HepG2 (cell line): ENCODE measurements around the gene DLG4. TPM values are rescaled to one million over a fixed set of nuclear protein-coding genes. Genes with fewer than 3 reads are reported as not detected.
A peak's percentile ranks its signal among the peaks of the same experiment; 100 is the strongest.

Experiments used
- AKAP8 ChIP-seq: sonication (generic); formaldehyde crosslinking; IDR thresholded peaks from 2 replicates; pipeline ENCODE4 v1.5.1; 2020; ENCODE audit warnings: mild to moderate bottlenecking, missing genetic modification reagents
- CBFB ChIP-seq: sonication (generic); formaldehyde crosslinking; IDR thresholded peaks from 2 replicates; pipeline ENCODE4 v1.4.0; 2020; ENCODE audit warnings: missing genetic modification reagents
- E2F2 ChIP-seq: sonication (generic); formaldehyde crosslinking; IDR thresholded peaks from 2 replicates; pipeline ENCODE4 v1.4.0; 2020; ENCODE audit warnings: missing genetic modification reagents, borderline replicate concordance
- ELF1 ChIP-seq: sonication (generic); formaldehyde crosslinking; IDR thresholded peaks from 2 replicates; pipeline ENCODE4 v1.4.0; 2020; ENCODE audit warnings: missing genetic modification reagents
- EP300 ChIP-seq, 3 experiments: sonication (generic) in 1 of 3; formaldehyde crosslinking in 1 of 3; IDR thresholded peaks; 2 replicates each; pipeline versions ENCODE4 v1.5.1 to v1.6.1; 2011 to 2020; ENCODE audit warnings: low read depth in 2 of 3, low read length in 2 of 3, borderline replicate concordance in 1 of 3, improper control_type of control experiment in 1 of 3, mild to moderate bottlenecking in 1 of 3, missing genetic modification reagents in 1 of 3, moderate library complexity in 1 of 3
- ERF ChIP-seq: IDR thresholded peaks from 2 replicates; pipeline ENCODE4 v1.6.1; 2018; ENCODE audit warnings: missing biosample characterization, missing genetic modification reagents
- HMG20B ChIP-seq: conservative IDR thresholded peaks from 2 replicates; pipeline ENCODE4 v1.6.1; 2016; ENCODE audit warnings: missing genetic modification reagents, missing compliant biosample characterization
- HNF4A ChIP-seq: sonication (generic); formaldehyde crosslinking; IDR thresholded peaks from 2 replicates; pipeline ENCODE4 v1.4.0; 2020; ENCODE audit warnings: missing genetic modification reagents
- MED1 ChIP-seq: sonication (generic); formaldehyde crosslinking; IDR thresholded peaks from 2 replicates; pipeline ENCODE4 v1.4.0; 2020; ENCODE audit warnings: missing genetic modification reagents
- MIER2 ChIP-seq: IDR thresholded peaks from 2 replicates; pipeline ENCODE4 v1.6.1; 2016; ENCODE audit warnings: missing biosample characterization, missing genetic modification reagents
- NFKB2 ChIP-seq: sonication (generic); formaldehyde crosslinking; IDR thresholded peaks from 2 replicates; pipeline ENCODE4 v1.4.0; 2020; ENCODE audit warnings: missing genetic modification reagents, borderline replicate concordance
- NFYB ChIP-seq: sonication (generic); formaldehyde crosslinking; IDR thresholded peaks from 2 replicates; pipeline ENCODE4 v1.4.0; 2020; ENCODE audit warnings: missing genetic modification reagents
- PAXIP1 ChIP-seq: sonication (generic); formaldehyde crosslinking; conservative IDR thresholded peaks from 2 replicates; pipeline ENCODE4 v1.4.0; 2020; ENCODE audit warnings: mild to moderate bottlenecking, missing genetic modification reagents, moderate library complexity
- RBM39 ChIP-seq: fragments of 200-400 bp; formaldehyde crosslinking; IDR thresholded peaks from one replicate; pipeline ENCODE4 v1.6.1; 2018; ENCODE audit warnings: antibody characterized with exemption, mild to moderate bottlenecking, low read depth, low read length; ENCODE audit not compliant: poor library complexity, severe bottlenecking
- SALL2 ChIP-seq: sonication (generic); formaldehyde crosslinking; IDR thresholded peaks from 2 replicates; pipeline ENCODE4 v1.8.1; 2023; ENCODE audit warnings: mild to moderate bottlenecking, missing genetic modification reagents, inconsistent platforms
- TP53 ChIP-seq: sonication (generic); formaldehyde crosslinking; conservative IDR thresholded peaks from 2 replicates; pipeline ENCODE4 v1.4.0; 2020; ENCODE audit warnings: missing genetic modification reagents
- U2AF1 ChIP-seq: fragments of 200-400 bp; formaldehyde crosslinking; optimal IDR thresholded peaks from 2 replicates; pipeline ENCODE3; 2017; ENCODE audit warnings: mild to moderate bottlenecking, low read depth, low read length
- ZNF33A ChIP-seq: sonication (generic); formaldehyde crosslinking; IDR thresholded peaks from 2 replicates; pipeline ENCODE4 v1.5.1; 2020; ENCODE audit warnings: missing genetic modification reagents, mild to moderate bottlenecking, moderate library complexity, borderline replicate concordance
- ZNF367 ChIP-seq: sonication (generic); formaldehyde crosslinking; IDR thresholded peaks from 2 replicates; pipeline ENCODE4 v1.4.0; 2020; ENCODE audit warnings: missing genetic modification reagents, borderline replicate concordance
- ZNF556 ChIP-seq: sonication (generic); formaldehyde crosslinking; IDR thresholded peaks from 2 replicates; pipeline ENCODE4 v1.4.0; 2020; ENCODE audit warnings: mild to moderate bottlenecking, missing genetic modification reagents, borderline replicate concordance
- polyA plus RNA-seq, 8 experiments: library from polyadenylated mRNA; depleted of rRNA in 3 of 8; stranded (reverse) in 7 of 8; unstranded in 1 of 8; fragments of >200 nt; fragmentation: Illumina TruSeq in 4 of 8; extraction: Trizol in 4 of 8; gene quantifications; 2 replicates each; pipeline versions ENCODE4 v1.2.1 to v1.2.3, GENCODE V29; 2011 to 2016; ENCODE audit warnings: low read depth in 4 of 8, missing spikeins in 1 of 8, mixed read lengths in 1 of 8; ENCODE audit not compliant: insufficient read depth in 1 of 8
- total RNA-seq, 5 experiments: library from RNA; depleted of rRNA; stranded (reverse); fragments of >200 nt; fragmentation: Illumina TruSeq; extraction: Trizol; gene quantifications; 2 replicates each; pipeline ENCODE4 v1.2.3, GENCODE V29; 2016; ENCODE audit warnings: low read depth in 1 of 5
- TF ChIP-seq, protein P1 (sequence below): sonication (generic); formaldehyde crosslinking; IDR thresholded peaks from 2 replicates; pipeline ENCODE4 v1.4.0; 2020; ENCODE audit warnings: missing genetic modification reagents
- TF ChIP-seq, protein P2 (sequence below): sonication (generic); formaldehyde crosslinking; IDR thresholded peaks from 2 replicates; pipeline ENCODE4 v1.4.0; 2020; ENCODE audit warnings: missing genetic modification reagents

Gene DLG4
- total and polyA plus RNA-seq, 2 of the 13 experiments (the other 11 are each of a cell fraction or from before 2014, with no cell fraction given), result 0.71 to 4.3 TPM

- TF ChIP-seq EP300 (IDR thresholded peaks at IDR 0.05; ENCODE audit: low read depth in 2 of 2, low read length in 2 of 2) (peak; percentile 48 to 53; a peak in 2 of 4 replicates), EP300 (CRISPR knock-in tag; IDR thresholded peaks at IDR 0.05; ENCODE audit: borderline replicate concordance) (peak; percentile 28; the same call in 1 of the 2 replicates), ZNF33A (CRISPR knock-in tag) (no peak), NFYB (CRISPR knock-in tag) (peak; percentile 46), ELF1 (CRISPR knock-in tag) (peak; percentile 53; the same call in 1 of the 2 replicates), SALL2 (peak; percentile 34; the same call in 1 of the 2 replicates), ZNF556 (CRISPR knock-in tag) (peak; percentile 44), MIER2 (CRISPR knock-in tag) (peak; percentile 36; the same call in 1 of the 2 replicates), ERF (CRISPR knock-in tag) (peak; percentile 60), CBFB (CRISPR knock-in tag) (peak; percentile 76), RBM39 (no peak), ZNF367 (CRISPR knock-in tag) (no peak), HNF4A (CRISPR knock-in tag) (peak; percentile 46), MED1 (no peak; the same call in none of the 2 replicates), E2F2 (CRISPR knock-in tag) (0 out of 2 replicates have a peak, but pooled peaks have one; percentile 36), U2AF1 (no peak), NFKB2 (CRISPR knock-in tag) (peak; percentile 71; the same call in 1 of the 2 replicates), TP53 (CRISPR knock-in tag) (no peak), AKAP8 (CRISPR knock-in tag) (peak; percentile 78), PAXIP1 (CRISPR knock-in tag) (peak; percentile 49; the same call in 1 of the 2 replicates), HMG20B (CRISPR knock-in tag) (no peak; the same call in 1 of the 2 replicates)
- TF ChIP-seq, protein P1, sequence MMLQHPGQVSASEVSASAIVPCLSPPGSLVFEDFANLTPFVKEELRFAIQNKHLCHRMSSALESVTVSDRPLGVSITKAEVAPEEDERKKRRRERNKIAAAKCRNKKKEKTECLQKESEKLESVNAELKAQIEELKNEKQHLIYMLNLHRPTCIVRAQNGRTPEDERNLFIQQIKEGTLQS (CRISPR knock-in tag), result peak; percentile 53; the same call in 1 of the 2 replicates
- TF ChIP-seq, protein P2, sequence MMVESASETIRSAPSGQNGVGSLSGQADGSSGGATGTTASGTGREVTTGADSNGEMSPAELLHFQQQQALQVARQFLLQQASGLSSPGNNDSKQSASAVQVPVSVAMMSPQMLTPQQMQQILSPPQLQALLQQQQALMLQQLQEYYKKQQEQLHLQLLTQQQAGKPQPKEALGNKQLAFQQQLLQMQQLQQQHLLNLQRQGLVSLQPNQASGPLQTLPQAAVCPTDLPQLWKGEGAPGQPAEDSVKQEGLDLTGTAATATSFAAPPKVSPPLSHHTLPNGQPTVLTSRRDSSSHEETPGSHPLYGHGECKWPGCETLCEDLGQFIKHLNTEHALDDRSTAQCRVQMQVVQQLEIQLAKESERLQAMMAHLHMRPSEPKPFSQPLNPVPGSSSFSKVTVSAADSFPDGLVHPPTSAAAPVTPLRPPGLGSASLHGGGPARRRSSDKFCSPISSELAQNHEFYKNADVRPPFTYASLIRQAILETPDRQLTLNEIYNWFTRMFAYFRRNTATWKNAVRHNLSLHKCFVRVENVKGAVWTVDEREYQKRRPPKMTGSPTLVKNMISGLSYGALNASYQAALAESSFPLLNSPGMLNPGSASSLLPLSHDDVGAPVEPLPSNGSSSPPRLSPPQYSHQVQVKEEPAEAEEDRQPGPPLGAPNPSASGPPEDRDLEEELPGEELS (CRISPR knock-in tag), result peak; percentile 73
Measured at GRCh38 chr17:7242717-7243452, 23.2 kb upstream of the DLG4 start (continued).
